Endothelial cell of umbilical vein (primary cell): ENCODE measurements around the gene ITGA6. TPM values are rescaled to one million over a fixed set of nuclear protein-coding genes. Genes with fewer than 3 reads are reported as not detected.

Source experiments
- BruUV-seq: library from RNA; stranded (reverse); fragments of 400-500 nt; replicated peaks from 2 replicates; lab custom pipeline; 2021; lab: Mats Ljungman, UMichigan
- CTCF ChIA-PET: fragments of 300-600, 350-600 bp; sonication (Branson Sonifier 250); formaldehyde crosslinking; loops from one replicate; lab custom pipeline; 2021; ENCODE audit warnings: antibody characterized with exemption, inconsistent platforms; lab: Charles Lee
- POLR2A ChIA-PET: fragments of 300-600, 350-600 bp; sonication (Branson Sonifier 250); formaldehyde crosslinking; loops from one replicate; lab custom pipeline; 2021; ENCODE audit warnings: antibody characterized with exemption, inconsistent platforms; lab: Charles Lee
- DNase-seq: peaks from one replicate; pipeline ENCODE4 v3.0.0-alpha.2; 2011; ENCODE audit warnings: low read depth, low spot score
- FAIRE-seq: peaks from 2 replicates; lab custom pipeline; 2011; peaks lifted over from hg19 to GRCh38; lab: Jason Lieb, UNC
- H2AFZ ChIP-seq: 2 replicates; pipeline ENCODE4 v1.6.0; 2012; ENCODE audit warnings: low read depth, low read length, control low read depth, inconsistent platforms
- H3K27ac ChIP-seq: 2 replicates; pipeline ENCODE4 v1.5.1; 2011; ENCODE audit warnings: low read depth, mild to moderate bottlenecking, control low read depth, low read length, moderate library complexity; ENCODE audit not compliant: insufficient read depth
- H3K27me3 ChIP-seq, 2 experiments: 2 replicates each; pipeline versions ENCODE4 v1.6.0 to v1.6.1; 2011; ENCODE audit warnings: low read length in 2 of 2, mixed read lengths in 1 of 2; ENCODE audit not compliant: control insufficient read depth in 2 of 2, insufficient read depth in 2 of 2
- H3K36me3 ChIP-seq, 2 experiments: 2 replicates in 1 of 2; 3 replicates in 1 of 2; pipeline ENCODE4 v1.5.1; 2011; ENCODE audit warnings: low read length in 2 of 2, mild to moderate bottlenecking in 1 of 2, moderate library complexity in 1 of 2; ENCODE audit not compliant: control insufficient read depth in 2 of 2, insufficient read depth in 2 of 2; ENCODE audit errors: extremely low read depth in 1 of 2
- H3K4me1 ChIP-seq: 3 replicates; pipeline ENCODE4 v1.5.1; 2011; ENCODE audit warnings: mild to moderate bottlenecking, low read length; ENCODE audit not compliant: control insufficient read depth, insufficient read depth; ENCODE audit errors: extremely low read depth
- H3K4me2 ChIP-seq: 2 replicates; pipeline ENCODE4 v1.6.1; 2011; ENCODE audit warnings: low read length, control low read depth, mixed read lengths; ENCODE audit not compliant: insufficient read depth
- H3K4me3 ChIP-seq, 3 experiments: fragments of 200-600 bp in 1 of 3; sonication (generic), shearing (Covaris generic) in 1 of 3; replicated peaks in 1 of 3; 2 replicates each; pipeline ENCODE4 v1.5.1; 2011 to 2016; ENCODE audit warnings: control low read depth in 3 of 3, low read length in 3 of 3, mild to moderate bottlenecking in 2 of 3, inconsistent platforms in 1 of 3, low read depth in 1 of 3, moderate library complexity in 1 of 3; ENCODE audit not compliant: insufficient read depth in 1 of 3
- H3K79me2 ChIP-seq: 2 replicates; pipeline ENCODE4 v1.6.0; 2012; ENCODE audit warnings: low read length, inconsistent platforms; ENCODE audit not compliant: control insufficient read depth, insufficient read depth
- H3K9ac ChIP-seq: replicated peaks from 2 replicates; pipeline ENCODE3; 2011; ENCODE audit warnings: low read length, control low read depth; ENCODE audit not compliant: insufficient read depth; ENCODE audit errors: extremely low read depth
- H3K9me1 ChIP-seq: replicated peaks from 3 replicates; pipeline ENCODE4 v1.6.0; 2011; ENCODE audit warnings: mild to moderate bottlenecking, low read length; ENCODE audit not compliant: control insufficient read depth, insufficient read depth; ENCODE audit errors: extremely low read depth
- H3K9me3 ChIP-seq: replicated peaks from 2 replicates; pipeline ENCODE4 v1.5.1; 2012; ENCODE audit warnings: low read length, inconsistent platforms; ENCODE audit not compliant: control insufficient read depth, insufficient read depth
- H4K20me1 ChIP-seq: replicated peaks from 2 replicates; pipeline ENCODE3; 2011; ENCODE audit warnings: mild to moderate bottlenecking, low read length; ENCODE audit not compliant: control insufficient read depth, insufficient read depth; ENCODE audit errors: extremely low read depth
- CTCF ChIP-seq, 2 donors: IDR thresholded peaks; 1 replicate in 1 of 2; 2 replicates in 1 of 2; pipeline ENCODE4 v1.5.1; 2011; ENCODE audit warnings: low read length in 2 of 2, mild to moderate bottlenecking in 2 of 2, moderate library complexity in 2 of 2, control low read depth in 1 of 2, inconsistent platforms in 1 of 2, low read depth in 1 of 2; ENCODE audit not compliant: insufficient read depth in 1 of 2; ENCODE audit errors: extremely low read depth in 1 of 2
- EZH2 ChIP-seq: IDR thresholded peaks from 2 replicates; pipeline ENCODE4 v1.6.1; 2012; ENCODE audit warnings: borderline replicate concordance, low read depth, mild to moderate bottlenecking, moderate library complexity, low read length, inconsistent platforms; ENCODE audit not compliant: severe bottlenecking
- FOS ChIP-seq: IDR thresholded peaks from 2 replicates; pipeline ENCODE4 v1.6.1; 2011; ENCODE audit warnings: mild to moderate bottlenecking, low read length, moderate library complexity, borderline replicate concordance; ENCODE audit not compliant: insufficient read depth
- GATA2 ChIP-seq: IDR thresholded peaks from 2 replicates; pipeline ENCODE4 v1.7.0; 2011; ENCODE audit warnings: low read depth, mild to moderate bottlenecking, moderate library complexity, mixed read lengths, low read length; ENCODE audit not compliant: insufficient read length, insufficient read depth
- JUN ChIP-seq: IDR thresholded peaks from 2 replicates; pipeline ENCODE4 v1.6.1; 2011; ENCODE audit warnings: borderline replicate concordance, low read depth; ENCODE audit not compliant: insufficient read length, insufficient read depth
- MAX ChIP-seq: IDR thresholded peaks from 2 replicates; pipeline ENCODE4 v1.6.1; 2011; ENCODE audit not compliant: insufficient read depth, insufficient read length
- MYC ChIP-seq: IDR thresholded peaks from one replicate; pipeline ENCODE4 v1.6.1; 2011; ENCODE audit warnings: mild to moderate bottlenecking, low read depth, low read length
- POLR2A ChIP-seq: IDR thresholded peaks from 2 replicates; pipeline ENCODE4 v1.6.1; 2012; ENCODE audit warnings: low read depth, mild to moderate bottlenecking, control low read depth, low read length
- POLR2AphosphoS5 ChIP-seq: IDR thresholded peaks from 2 replicates; pipeline ENCODE4 v1.6.1; 2012; ENCODE audit warnings: low read depth, mild to moderate bottlenecking, control low read depth, low read length, moderate library complexity; ENCODE audit not compliant: insufficient read depth
- dilution Hi-C: fragments of 300-500 bp; cut with MboI; formaldehyde crosslinking; loops from one replicate; pipeline ENCODE4 v1.15.0; 2019; ENCODE audit warnings: low sequenced_read_pairs; ENCODE audit not compliant: extremely low pct_ligation_motif_present
- intact Hi-C: fragments of 100-400 bp; cut with micrococcal nuclease; formaldehyde crosslinking; loops from one replicate; pipeline ENCODE4 v1.10.0; 2022
- polyA plus RNA-seq, 4 experiments: library from polyadenylated mRNA; depleted of rRNA in 3 of 4; stranded (reverse) in 3 of 4; unstranded in 1 of 4; fragments of >200 nt; gene quantifications; 2 replicates each; pipeline versions ENCODE4 v1.2.1 to v1.2.3, GENCODE V29; 2011 to 2012; ENCODE audit warnings: missing spikeins in 1 of 4
- total RNA-seq: library from RNA; stranded (reverse); gene quantifications from 2 replicates; pipeline ENCODE4 v1.2.3, GENCODE V29; 2021

The ITGA6 gene
- total and polyA plus RNA-seq, 2 donors (not counting 3 experiments of a cell fraction or from before 2014, with no cell fraction given) = 24.9 to 208 TPM

GRCh38 chr2:172454404-172455120 is 27.2 kb downstream of the ITGA6 start:
- Histone ChIP-seq H3K27me3 (no peaks in the 10 kb centered on the region), H3K4me2 (no peak overlapping the region), H3K9me3 (no peaks in the 10 kb centered on the region), H3K4me3 (no peak overlapping the region), H3K4me1 (peaks cover 6% of the 10 kb centered on the region), H3K27ac (no peak overlapping the region), H3K9ac (no peak overlapping the region), H3K79me2 (peaks cover 63% of the 10 kb centered on the region), H3K36me3 (no peaks in the 10 kb centered on the region), H4K20me1 (no peaks in the 10 kb centered on the region), H2AFZ (no peak overlapping the region), H3K9me1 (no peaks in the 10 kb centered on the region)
- ChIA-PET POLR2A (no interaction called here), CTCF (interaction anchor here (1.0 to 3.4 kb wide), 3 partner anchors 7 to 282 kb away, joined by 3 to 26 read pairs (median 3); no protein-coding TSS in a partner anchor)
- no peak for FAIRE-seq
- intact Hi-C loops (no loop called here), dilution Hi-C loops (no loop called here)
- TF ChIP-seq JUN (no peak), GATA2 (no peak), POLR2A (no peak), CTCF (IDR thresholded peaks at IDR 0.05; ENCODE audit: extremely low read depth in 1 of 2, insufficient read depth in 1 of 2, low read depth in 1 of 2, low read length in 2 of 2) (no peak), EZH2 (no peak), POLR2AphosphoS5 (no peak), MAX (no peak), MYC (no peak), FOS (no peak)
- no peak for DNase-seq
- BruUV-seq = no TSS peak
